Measurements from ENCODE around the gene TACC2.

Gene TACC2

DNA sequence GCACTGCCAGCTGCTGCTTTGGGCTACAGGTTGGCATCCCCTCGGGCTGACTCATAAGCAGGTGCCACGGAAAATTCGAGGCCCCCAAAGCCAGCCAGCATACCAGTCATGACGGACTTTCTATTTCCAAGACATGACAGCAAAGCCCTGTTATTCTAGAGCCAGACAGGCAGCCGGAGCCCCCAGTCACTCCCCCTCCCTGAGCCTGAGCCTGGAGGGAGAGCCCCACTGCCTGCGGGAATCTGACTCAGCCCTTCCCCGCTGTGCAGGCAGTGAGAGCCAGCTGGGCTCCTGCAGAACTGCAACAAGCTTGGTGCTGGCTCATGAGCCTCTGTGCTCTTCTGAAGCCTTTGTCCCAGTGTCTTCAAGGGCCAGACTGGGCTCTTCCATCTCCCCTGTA, 297.9 kb downstream of the TACC2 start:
- no peak for DNase-seq

- DNase-seq = no peak
Observed at GRCh38 chr10:122287570-122287969, 298.6 kb downstream of the TACC2 start.

- no peak for DNase-seq
Observed at GRCh38 chr10:122288262-122288661, 299.3 kb downstream of the TACC2 start.

GRCh38 chr10:122288917-122289316, 300.0 kb downstream of the TACC2 start:
- DNase-seq = no peak

DNA sequence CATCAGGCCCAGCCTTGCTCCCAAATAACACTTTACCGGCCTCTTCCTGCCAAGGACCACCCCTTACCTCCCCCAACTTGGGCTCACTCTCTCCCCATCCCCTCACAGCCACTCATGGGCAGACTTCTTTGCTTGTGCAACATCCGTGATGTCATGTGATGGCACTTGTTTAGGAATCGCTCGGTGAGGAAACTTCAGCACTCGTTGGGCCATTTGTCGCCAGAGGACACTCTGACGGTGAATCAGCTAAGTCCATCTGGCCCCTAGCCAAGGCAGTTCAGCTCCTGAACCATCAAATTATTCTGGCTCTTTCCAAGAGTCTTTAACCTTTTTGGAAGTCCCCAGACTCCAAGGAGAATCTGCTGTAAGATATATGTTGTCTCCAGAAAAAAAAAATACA, 301.4 kb downstream of the TACC2 start:
- no peak for DNase-seq

- DNase-seq = no peak
Observed at GRCh38 chr10:122290833-122291532, 302.0 kb downstream of the TACC2 start.

DNA sequence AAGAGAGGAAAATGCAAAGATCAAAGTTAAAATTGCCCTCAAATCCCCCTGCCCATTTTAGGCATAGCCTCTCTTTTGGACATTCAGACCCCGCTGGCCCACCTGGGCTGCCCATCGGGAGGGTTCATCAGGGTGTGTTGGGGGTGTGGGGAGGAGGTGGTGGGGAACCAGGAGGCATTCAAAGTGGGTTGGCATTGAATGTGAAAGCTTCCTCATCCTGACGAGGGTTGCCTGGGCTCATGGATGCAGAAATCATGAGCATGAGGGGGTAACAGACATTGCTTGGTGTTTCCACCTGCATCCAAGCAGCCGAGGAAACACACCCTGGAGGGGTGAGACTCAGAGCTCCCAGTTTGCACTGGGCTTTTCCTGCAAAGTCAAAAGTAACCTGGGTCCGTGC, 302.8 kb downstream of the TACC2 start:
- no peak for DNase-seq

DNA sequence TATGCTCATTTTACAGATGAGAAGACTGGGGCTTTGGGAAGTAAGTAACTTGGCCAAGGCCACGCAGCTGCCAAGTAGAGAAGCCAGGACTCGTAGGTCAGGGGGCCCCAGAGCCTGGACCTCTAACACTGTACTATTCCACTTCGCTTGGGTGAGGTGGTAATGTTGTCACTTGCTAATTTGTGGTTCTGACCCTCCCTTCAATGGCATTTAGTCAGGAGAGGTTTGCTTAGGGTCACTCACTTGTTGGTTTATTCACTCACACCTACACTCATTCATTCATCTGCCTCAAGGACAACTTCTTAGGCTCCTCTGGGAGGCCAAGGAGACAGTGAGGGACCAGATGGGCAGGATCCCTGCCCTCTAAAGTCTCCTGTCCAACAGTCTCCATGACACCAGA, 303.4 kb downstream of the TACC2 start:
- DNase-seq = no peak

DNA sequence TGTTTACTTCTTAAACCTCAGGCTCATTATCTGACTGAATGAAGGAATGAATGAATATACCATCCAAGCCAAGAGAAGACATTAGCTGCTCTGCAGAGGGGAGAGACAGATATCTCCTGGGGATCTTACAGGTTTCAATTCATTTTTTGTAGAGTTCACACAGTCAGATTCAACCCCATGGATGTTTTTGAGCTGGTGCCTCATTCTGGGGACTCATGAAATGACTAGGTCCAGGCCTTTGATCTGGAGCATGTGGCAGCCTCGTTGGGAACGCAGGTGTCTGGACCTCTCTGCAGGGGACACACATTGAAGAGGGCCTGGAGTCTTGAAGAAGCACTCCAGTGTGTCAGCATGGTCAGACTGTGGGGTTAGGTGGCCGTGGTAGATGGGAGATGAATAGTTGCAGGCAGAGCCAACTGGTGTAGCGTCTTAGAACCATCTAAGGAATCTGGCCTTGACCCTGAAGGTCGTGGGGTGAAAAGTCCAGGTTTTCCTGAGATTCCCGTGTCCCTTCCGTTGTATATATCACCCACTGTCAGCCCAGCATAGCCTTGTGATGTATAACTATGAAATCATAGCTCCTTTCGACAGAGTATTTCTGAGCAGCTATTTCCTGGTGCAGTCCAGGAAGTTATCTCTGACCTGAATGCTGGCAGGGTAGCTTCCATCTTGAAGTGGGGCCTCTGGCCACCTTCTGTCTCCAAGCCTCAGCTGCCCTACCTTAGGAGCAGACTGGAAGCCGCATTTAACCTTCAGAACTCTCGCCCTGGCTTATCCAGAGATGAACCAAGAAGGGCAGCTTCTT, 304.4 kb downstream of the TACC2 start:
- DNase-seq = no peak

DNA sequence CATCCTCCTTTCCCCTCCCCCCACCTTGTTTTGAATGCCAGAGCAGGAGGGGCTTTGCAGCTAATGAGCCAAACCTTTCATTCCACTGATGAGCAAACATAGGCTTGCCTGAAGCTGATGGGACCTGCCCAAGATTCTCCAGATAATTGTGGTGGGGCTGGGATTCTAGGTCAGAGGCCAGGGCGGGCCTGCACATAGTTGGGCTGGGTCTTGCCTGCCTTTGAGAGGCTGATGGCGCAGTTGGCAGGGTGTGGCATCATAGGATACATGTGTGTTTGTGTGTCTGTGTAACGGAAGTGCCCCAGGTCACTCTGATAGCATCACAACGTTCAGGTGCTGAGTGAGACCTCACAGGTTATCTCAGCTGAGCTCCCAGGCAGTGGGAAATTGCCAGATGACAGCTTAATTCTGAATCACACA, 305.0 kb downstream of the TACC2 start:
- no peak for DNase-seq

GRCh38 chr10:122294511-122295450, 305.8 kb downstream of the TACC2 start:
- no peak for DNase-seq

GRCh38 chr10:122295451-122295809, 306.5 kb downstream of the TACC2 start:
- DNase-seq = no peak

DNA sequence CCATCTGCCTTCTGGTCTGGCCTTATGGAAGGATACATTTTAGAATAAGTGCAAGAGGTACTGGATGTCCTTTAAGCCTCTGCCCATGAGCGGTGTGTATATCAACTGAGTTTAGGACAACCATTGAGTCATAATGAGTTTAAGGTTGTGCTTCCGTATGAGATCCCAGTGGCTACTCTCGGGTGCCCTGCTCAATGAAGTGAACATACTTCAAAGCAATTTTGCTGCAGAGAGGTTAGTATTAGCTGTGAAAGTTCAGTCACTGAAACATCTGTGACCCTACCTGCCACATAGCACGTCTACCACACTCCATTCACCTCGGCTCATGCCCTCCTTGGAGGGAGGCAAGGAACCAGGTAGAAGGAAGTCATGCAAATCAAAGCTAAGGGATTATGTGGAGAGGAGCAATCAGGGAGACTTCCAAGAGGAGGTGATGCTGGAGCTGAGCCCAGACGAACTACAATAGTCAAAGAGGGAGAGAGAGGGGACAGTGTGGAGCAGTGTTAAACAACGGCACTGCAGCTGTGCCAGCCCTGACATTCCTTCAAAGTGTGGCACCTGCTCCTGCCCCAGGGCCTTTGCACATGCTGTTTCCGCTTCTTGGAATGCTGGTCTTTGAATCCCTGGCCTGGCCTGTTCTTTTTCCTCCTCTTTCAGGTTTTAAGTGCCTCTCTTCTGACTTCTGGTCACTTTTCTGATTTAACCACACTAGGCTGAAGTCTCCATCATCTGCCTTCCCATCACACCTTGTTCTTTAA, 307.6 kb downstream of the TACC2 start:
- no peak for DNase-seq

GRCh38 chr10:122297583-122297982, 308.6 kb downstream of the TACC2 start:
- no peak for DNase-seq

DNA sequence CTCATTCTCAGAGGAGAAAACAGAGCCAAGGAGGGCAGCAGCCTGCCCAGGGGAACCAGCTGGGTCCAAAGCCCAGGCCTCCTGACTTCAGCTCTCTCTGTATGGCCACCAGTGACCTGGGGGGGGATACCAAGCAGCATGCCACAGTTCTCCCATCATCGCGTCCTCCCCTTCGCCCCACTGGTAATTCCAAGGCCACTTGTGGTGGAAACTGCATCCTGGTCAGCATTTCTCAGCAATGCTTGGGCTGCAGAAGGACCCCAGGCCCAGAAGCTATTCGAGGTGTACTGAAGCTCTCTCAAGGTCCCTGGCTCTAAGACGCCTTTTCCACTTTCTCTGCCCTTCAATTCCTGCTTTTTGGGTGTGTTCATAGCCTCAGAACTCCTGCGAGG, 309.2 kb downstream of the TACC2 start:
- no peak for DNase-seq

- peak; percentile 42 for DNase-seq
Observed at GRCh38 chr10:122298598-122299301, 309.8 kb downstream of the TACC2 start.

GRCh38 chr10:122299423-122300075, 310.6 kb downstream of the TACC2 start:
- no peak for DNase-seq

GRCh38 chr10:122301055-122301810, 312.3 kb downstream of the TACC2 start:
- DNase-seq = no peak

DNA sequence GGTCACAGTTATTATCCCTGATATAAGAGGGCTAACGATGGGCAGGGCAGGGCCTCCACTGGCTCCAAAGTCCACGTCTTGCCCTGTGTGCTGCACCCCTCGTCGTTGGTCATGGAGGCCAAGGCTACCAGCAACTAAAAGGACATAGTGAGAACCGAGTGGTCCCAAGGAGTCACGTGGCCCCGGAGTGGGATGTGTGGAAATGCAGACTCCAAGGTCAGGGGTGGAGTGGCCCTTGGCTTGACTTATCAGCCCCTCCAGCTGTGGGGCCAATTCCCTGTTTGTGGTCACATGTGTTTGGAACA, 312.8 kb downstream of the TACC2 start:
- DNase-seq = no peak

DNA sequence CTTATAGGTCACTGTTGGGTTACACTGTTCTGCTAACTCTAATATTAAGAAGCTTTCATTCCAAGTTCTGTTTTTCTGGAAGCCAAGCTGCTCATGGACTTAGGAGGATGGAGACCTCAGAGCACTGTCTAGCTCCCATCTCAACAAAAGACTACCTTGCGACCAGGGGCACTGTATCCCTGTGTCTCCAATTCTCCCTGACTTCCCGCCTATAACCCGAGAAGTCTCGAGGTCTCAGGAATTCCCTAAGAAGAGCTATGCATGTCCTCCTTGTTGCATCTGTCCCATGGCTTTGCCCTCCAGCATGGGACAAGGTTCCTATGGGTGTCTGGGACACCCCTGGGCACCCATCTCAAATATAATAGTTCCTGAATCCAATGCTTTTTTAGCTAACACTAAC, 313.4 kb downstream of the TACC2 start:
- no peak for DNase-seq
